Skeletal muscle satellite cell (primary cell): ENCODE results near the gene YPEL2. TPM values are rescaled to one million over a fixed set of nuclear protein-coding genes. Genes with fewer than 3 reads are reported as not detected.

ENCODE experiments used
- H3K27me3 ChIP-seq: 2 replicates; pipeline ENCODE4 v1.7.0; 2013; ENCODE audit warnings: low read length; ENCODE audit not compliant: control insufficient read depth, insufficient read depth
- H3K36me3 ChIP-seq: 2 replicates; pipeline ENCODE4 v1.7.0; 2013; ENCODE audit warnings: mild to moderate bottlenecking, control low read depth, low read length; ENCODE audit not compliant: insufficient read depth
- H3K4me1 ChIP-seq: 2 replicates; pipeline ENCODE4 v1.7.0; 2013; ENCODE audit warnings: low read length; ENCODE audit not compliant: control insufficient read depth, insufficient read depth
- H3K4me2 ChIP-seq: 2 replicates; pipeline ENCODE4 v1.7.0; 2013; ENCODE audit warnings: mild to moderate bottlenecking, low read length
- H3K4me3 ChIP-seq: 2 replicates; pipeline ENCODE4 v1.7.0; 2013; ENCODE audit warnings: low read length
- H3K9ac ChIP-seq: 2 replicates; pipeline ENCODE4 v1.7.0; 2013; ENCODE audit warnings: mild to moderate bottlenecking, low read depth, low read length, moderate library complexity
- H3K9me3 ChIP-seq: replicated peaks from 2 replicates; pipeline ENCODE4 v1.7.0; 2013; ENCODE audit warnings: mild to moderate bottlenecking, control low read depth, low read length
- small RNA-seq: library from RNA; depleted of rRNA; stranded (forward); fragments of <200 nt; gene quantifications from one replicate; pipeline ENCODE3, GENCODE V24; 2012

The YPEL2 gene

DNA sequence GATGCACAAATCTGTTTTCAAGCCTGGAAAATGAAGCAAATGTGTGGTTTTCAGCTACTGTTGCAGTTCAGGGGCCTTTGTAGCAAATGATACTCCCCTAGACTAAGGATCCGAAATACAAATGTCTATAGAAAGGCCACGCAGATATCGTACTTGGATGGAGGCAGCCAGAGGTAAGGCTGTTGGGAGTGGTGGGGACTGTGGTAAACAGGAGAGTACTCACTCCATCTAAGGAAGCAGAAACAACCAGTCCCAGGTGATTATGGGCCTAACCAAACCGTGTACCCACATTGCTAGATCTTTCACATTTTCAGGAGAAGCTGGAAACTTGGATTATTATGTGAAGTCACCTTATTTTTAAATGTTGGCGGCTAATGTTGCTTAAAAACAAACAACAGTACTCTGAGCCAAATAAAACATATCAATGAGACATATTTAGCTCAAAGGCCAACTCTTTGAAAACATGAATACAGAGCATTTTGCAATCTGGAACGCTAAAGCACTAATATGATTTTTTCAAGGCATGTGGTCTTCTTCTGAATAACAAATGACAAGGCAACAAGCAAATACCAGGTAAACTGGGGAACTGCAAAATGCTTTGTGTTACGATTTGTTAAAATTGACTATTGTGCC, 110.1 kb downstream of the YPEL2 start:
- no peaks in the 10 kb centered on the region for H3K27me3 ChIP-seq
- no peaks in the 10 kb centered on the region for H3K36me3 ChIP-seq
- peak overlapping the region; percentile 69 for H3K4me2 ChIP-seq
- H3K9ac ChIP-seq, result peak overlapping the region; percentile 14
- H3K9me3 ChIP-seq, result no peaks in the 10 kb centered on the region
- H3K4me3 ChIP-seq, result no peak overlapping the region
- no peaks in the 10 kb centered on the region for H3K4me1 ChIP-seq

DNA sequence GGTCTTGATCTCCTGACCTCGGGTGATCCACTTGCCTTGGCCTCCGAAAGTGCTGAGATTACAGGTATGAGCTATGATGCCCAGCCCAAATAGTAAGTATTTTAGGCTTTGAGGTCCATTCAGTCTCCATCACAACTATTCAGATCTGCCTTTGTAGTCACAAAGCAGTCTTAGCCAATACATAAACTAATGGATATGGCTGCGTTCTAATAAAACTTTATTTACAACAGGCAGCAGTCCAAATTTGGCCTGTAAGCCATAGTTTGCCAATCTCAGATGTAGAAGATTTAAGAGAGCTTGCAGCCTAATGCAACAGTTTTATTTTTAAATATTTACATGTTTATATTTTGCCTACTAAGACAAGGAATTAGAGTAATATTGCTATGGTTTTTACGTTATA, 111.7 kb downstream of the YPEL2 start:
- H3K9me3 ChIP-seq, result no peaks in the 10 kb centered on the region
- no peaks in the 10 kb centered on the region for H3K36me3 ChIP-seq
- no peak overlapping the region for H3K9ac ChIP-seq
- no peaks in the 10 kb centered on the region for H3K4me1 ChIP-seq
- no peak overlapping the region for H3K4me3 ChIP-seq
- no peaks in the 10 kb centered on the region for H3K27me3 ChIP-seq
- no peak overlapping the region for H3K4me2 ChIP-seq

Small RNA genes lying within 50 kb of the gene (small RNA-seq; reads per million reads assigned to genes)
- gene MIR4729, result not detected
